ENCODE results near the gene CD84.
"Not testable (repeated sequence)": the region's sequence is repeated elsewhere in the genome, so short reads cannot be mapped to it uniquely, and the experiment has no call there.

CD84 gene

DNA sequence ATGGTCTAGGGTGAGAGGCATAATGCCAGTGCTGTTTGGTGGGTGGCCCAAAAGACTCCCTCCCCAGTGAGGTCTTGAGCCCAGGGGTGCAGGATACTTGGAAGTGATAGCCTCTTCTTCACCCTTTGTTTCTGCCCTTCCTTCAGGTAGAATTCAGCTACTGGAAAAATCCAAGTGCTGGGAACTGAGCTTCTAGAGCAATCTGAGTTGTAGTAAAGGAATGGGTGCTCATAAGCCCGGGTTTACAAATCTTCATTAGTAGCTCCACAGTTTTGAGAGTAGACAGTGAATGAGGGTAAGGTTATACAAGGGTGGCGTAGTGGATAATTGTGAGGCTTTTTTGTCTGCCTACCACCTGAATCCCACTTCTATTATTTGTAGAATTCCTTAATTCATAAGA, 29.2 kb upstream of the CD84 start:
- no peak for DNase-seq

DNA sequence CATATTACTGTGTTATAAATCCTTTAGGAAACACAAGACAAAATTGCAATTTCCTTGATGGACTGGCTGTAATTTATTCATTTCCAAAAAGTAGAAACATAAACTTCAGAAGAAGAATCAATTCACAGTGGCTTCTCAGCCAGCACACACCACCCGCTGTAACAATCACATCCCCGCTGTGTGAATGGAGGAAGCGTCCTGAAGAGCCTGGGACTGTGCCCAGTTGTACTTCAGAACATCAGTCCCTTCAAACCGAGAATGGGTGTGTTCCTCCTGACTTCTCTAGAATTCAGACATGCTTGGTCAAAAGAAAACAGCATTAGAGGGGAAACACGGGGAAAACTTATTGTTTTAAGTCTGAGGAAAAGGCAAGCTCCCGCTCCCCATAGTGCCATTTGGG, 28.8 kb upstream of the CD84 start:
- DNase-seq: no peak

DNA sequence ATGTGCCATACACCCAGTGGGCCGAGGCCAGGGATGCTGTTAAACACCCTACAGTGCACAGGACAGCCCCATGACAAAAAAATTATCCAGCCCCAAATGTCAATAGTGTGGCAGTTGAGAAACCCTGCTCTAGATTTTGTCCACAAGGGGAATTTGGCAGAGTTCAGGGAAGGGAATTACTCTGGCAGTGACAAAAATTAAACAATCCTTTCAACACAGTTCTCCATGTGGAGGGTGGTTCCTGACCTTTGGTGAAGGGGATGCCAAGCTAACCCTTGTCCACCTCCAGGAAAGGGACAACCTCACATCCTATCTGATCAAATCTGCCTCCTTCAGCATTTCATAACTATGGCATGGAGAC, 28.4 kb upstream of the CD84 start:
- DNase-seq: no peak

DNA sequence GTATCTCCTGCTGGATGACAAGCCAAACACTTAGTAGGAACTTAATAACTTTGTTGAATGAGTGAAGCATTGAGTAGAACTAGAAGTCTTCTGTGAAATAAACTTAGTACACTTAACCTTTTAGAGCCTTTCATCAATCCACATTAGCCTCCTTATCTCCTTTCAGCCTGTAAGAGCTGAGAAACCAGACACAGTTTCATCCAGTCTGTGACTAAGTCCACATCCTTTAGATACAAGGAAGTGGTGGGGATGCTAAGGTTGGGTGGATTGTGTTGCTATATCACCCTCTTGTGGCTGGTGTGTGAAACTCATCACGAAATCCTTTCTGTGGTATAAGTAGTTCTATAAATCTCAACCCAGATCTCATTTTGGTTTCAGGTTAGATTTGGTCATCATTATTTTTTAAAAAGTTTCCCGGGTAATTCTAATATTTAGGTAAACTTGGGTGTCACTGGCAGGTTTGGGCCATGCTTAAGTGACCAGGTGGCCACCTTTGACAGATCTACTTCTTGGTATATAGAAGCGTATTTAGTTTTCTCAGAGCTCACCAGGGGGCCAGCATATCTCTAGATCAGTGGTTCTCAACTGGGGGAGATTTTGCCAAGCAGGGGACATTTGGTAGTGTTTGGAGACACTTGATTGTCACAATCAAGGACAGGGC, 27.8 kb upstream of the CD84 start:
- DNase-seq: peak; percentile 87

DNA sequence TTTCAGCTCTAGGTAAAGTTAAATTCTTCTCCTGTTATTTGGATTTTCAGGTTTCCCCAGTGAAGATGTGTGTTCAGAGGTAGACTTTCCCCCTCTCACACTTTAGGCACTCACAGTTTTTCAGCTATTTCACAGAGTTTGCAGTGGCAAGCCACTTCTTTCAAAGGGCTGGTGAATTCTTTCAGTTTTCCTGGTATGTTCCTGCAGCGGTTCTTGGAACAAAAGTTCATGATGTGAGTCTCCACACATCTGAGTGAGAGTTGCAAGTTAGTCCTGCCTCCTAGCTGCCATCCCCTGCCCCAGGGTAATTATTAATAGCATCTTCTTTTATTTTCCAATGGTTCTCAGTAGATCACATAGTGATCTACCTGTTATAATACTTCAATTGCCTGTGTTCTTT, 27.3 kb upstream of the CD84 start:
- DNase-seq: no peak

DNA sequence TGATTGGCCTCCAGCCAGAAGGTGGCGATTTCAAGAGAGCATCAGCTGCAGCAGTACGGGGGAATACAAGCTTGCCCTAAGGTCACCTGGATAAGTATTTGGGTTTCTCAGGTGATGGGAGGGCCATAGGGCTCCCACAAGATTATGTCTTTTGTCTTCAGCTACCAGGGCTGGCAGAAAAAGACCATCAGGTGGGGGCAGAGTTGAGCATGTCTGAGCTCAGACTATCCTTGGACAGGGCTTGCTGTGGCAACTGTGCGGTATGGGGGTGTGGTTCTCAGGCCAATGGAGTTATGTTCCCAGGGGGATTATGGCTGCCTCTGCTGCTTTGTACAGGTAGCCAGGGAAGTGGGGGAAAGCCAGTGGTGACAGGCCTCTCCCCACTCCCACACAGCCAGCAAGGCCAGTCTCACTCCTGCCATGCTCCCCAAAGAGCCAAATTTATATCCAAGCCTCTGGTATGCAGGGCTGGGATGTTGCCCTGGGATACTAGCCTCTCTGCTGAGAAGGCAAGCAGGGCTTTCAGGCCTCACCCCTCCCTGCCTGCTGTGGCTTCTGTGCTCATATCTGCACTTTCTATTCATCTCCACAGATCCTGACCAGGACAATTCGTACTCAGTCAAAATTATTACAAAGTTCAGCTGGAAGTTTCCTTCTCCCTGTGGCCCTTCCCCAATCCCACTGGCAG, 26.6 kb upstream of the CD84 start:
- no peak for DNase-seq

DNA sequence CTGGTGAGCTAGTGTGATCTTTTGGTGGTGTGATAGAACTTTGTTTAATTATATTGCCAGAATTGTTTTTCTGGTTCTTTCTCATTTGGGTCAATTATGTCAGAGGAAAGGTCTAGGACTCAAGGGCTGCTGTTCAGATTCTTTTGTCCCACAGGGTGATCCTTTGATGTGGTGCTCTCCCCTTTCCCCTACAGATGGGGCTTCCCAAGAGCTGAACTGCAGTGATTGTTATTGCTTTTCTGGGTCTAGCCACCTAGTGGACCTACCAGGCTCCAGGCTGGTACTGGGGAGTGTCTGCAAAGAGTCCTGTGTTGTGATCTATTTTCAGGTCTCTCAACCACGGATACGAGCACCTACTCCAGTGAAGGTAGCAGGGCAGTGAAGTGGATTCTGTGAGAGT, 25.9 kb upstream of the CD84 start:
- no peak for DNase-seq

DNA sequence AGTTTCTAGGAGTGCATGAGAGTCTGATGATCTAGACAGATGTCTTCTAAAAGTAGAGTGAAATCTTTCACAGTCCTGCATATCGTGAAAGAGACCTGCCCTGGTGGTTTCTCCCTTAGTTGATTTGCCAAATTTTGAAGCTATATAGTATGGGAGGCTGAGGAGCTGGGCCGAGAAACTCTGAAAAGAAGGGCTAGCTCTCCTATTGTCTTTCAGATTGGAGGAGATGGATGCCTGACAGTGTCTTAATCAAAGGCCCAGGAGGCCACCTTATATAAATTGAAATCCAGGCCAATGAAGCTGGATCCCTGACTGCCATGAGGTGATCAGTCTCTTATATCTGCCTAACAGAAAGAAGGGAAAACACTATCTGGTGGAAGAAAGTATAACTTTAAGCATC, 18.4 kb upstream of the CD84 start:
- DNase-seq: no peak

DNA sequence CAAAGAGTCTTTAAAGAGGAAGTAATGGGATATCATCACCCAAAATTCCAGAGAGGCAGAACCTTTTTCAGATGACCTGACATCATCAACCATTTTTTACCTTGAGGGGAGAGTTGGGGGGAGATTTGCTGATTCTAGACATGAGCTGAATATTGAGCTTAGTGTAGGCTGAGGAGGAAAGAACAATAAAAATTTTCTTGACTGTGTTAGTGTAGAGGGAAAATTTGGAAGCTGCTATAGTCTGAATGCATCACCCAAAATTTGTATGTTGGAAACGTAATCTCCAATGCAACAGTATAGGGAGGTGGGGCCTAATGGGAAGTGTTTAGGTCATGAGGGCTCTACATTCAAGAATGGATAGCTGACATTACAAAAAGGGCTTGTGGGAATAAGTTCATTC, 17.8 kb upstream of the CD84 start:
- DNase-seq: no peak

DNA sequence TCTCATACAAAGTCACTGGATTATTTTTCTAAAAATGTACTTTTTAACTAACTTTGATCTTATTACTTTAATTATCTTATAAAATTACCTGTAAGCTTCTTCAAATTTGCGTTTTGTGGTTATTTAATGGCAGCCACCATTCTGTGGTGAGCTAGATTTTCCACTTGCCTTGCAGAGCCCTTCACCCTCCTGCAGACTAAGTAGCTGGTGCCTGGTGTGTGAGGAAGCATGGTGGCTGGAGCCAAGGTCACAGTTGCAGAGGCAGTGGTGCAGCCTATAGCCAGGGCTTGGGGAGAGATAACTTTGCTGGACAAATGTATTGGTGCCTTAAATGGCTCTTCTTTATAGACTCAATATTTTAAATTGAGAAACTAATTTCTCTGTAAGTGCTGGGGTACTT, 11.2 kb upstream of the CD84 start:
- no peak for DNase-seq

DNA sequence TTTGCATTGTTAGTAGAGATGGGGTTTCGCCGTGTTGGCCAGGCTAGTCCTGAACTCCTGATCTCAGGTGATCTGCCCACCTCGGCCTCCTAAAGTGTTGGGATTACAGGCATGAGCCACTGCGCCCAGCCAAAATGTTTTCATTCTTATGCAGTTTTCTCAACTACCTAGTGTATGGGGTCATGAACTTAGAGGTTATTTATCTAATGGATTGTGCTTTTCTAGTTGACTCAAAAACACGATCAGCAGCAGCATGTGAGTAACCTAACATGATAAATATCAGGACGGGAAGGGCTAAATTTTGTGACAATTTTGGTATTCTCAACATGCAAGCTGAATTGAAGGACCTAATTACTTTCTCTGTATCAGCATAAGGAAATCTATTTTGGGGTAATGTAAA, 9.2 kb upstream of the CD84 start:
- no peak for DNase-seq

DNA sequence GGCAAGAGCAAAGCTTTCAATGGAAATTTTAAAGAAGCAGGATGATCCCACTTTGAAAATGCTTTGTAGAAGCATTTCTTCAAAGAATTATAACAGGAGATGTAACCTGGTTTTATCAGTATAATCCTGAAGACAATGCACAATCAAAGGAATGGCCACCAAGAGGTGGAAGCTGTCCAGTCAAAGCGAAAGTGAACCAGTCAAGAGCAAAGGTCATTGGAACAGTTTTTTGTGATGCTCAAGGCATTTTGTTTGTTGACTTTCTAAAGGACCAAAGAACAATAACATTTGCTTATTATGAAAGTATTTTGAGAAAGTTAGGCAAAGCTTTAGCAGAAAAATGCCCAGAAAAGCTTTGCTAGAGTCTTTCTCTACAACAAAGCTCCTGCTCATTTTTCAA, 5.5 kb upstream of the CD84 start:
- DNase-seq: no peak

DNA sequence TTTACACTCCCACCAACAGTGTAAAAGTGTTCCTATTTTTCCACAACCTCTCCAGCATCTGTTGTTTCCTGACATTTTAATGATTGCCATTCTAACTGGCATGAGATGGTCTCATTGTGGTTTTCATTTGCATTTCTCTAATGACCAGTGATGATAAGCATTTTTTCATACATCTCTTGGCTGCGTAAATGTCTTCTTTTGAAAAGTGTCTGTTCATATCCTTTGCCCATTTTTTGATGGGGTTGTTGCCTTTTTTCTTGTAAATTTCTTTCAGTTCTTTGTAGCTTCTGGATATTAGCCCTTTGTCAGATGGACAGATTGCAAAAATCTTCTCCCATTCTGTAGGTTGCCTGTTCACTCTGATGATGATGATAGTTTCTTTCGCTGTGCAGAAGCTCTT, 3.7 kb upstream of the CD84 start:
- not testable (repeated sequence) for DNase-seq

DNA sequence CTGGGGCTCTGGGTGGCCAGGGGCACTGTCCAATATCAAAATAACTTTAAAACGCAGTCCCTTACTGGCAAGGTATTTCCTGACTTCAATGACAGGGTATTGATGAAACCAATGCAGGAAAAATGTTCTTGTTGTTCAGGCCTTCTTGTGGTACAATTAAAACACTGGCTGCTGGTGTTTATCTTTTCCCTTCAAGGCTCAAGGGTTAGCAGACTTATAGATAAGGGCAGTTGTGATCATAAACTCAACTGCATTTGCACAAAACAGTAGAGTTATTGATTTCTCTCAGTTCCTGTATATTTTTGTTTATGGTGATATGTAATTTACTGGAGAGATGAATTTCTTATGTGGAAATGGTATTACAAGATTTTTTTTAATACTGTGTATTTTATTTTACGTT, 2.7 kb upstream of the CD84 start:
- DNase-seq: no peak

DNA sequence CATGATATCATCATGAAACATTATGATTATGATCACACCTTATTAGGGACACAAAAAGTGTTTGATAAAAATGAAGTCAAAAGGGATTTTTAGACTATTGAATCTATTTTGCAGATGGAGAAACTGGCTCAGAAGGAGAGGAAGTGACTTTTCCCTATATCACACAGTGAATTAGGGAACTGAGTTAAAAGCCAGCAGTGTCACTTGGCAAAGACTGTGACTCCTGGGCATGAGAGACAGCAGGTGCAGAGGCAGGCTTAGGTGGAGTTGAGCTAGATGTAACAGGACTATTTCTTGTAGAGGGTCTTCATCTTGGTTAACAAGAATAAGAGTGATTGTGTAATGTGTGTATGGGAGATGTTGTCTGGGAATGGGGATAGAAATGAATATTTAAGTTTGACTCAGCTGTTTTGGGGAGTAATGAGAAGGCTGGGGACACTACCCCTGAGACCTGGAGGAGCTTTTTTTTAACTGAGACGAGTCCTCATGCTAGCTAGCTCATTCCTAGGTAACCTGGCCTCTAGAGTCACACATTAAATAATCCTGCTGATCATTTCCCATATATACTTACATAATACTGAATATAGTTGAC, 1.0 kb upstream of the CD84 start:
- no peak for DNase-seq

DNA sequence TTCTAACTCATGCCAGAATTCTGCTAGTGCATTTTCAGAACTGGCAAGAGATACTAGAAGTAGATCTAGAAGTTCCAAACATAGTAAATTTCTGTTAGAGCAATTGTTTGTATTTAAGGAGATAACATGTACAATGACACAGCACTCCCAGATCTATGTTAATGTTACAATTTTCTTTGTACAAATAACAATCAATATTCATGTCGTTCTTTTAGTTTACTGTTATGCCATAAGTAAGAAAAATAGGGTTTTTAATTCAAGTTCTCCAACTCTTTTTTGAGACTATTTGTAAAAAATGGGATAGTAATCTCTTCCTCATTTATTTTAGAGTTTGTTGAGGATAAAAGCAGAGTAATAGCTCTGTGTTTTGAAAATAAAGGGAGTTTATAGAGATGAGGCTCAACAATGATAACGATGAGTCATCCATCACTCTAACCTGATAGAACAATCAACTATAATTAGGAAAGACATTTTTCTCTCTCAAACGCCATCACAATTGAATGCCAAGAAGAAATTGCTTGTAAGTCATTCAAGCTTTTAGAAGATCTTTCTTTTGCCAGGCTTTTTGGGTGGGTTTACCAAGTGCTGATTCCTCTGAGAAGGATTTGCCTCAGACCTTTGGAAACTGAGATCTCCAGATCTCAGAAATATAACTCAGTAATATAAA, 638 bp downstream of the CD84 start:
- DNase-seq: no peak

DNA sequence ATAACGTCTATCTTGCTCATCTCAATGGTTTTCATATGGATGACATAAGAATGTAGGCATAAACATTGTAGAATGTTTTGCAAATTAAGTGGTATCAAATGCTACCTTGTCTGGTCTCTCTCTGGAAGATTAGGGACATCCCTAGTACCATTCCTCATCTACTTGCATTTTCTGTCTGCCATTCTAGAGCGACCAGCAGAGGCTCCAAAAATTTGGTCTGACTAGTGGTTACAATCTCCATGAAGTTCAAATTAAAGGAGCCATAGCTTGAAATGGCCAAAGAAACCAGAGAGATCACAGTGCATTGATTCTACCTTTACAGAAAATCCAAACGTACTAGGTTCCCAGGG, 1.1 kb downstream of the CD84 start:
- DNase-seq: peak; percentile 40

DNA sequence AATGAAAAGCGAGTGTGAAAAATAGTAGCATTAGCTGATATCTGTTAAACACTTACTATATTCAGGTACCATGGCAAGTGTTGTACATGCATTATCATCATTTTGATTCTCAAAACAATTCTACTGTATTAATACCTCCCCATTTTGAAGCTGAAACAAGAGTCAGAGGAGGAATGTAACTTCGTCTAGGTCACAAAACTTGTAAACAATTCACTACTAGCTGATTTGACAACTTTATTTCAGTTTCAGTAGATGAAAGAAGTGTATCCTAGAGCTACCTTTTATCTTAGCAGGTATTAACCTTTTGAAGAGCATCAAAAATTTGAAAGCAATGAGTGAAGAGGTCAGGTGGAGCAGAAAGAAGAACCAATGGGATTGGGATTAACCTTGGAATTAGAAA, 1.6 kb downstream of the CD84 start:
- no peak for DNase-seq

DNA sequence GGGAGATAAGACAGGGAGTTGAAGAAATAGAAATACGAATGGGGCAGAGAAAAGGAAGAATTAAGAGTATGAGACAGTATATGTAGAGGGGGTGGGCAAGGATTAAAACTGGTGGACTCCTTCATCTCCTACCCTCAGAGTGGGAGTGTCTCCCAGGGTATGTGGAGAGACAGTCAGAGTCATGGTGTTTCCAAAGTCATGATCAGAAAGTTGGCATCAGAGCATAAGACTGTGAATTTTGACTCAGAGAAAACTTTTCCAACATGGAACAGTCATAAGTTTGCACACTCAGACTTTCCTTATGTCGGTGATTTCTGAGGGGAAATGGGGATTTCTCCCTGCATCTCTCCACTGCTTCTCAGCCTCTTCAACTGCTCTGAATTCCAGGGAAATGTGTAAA, 2.4 kb downstream of the CD84 start:
- DNase-seq: no peak

DNA sequence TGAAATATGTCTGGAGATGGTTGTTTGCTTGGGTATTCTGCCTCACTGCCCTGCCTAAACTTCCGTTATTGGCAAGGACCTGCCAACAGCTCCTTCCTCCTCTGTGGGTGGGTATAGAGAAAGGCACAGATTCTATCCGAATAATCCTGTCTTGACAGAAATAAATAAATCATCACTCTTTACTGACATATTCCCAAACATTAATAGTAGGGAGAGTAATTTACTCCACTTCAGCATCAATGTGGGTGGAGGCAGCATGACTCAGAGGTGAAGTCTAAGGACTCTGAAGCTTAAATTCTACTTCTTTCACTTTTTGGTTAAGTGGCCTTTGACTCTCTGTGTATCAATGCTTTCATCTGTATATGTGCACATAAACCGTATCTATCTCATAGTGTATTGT, 2.9 kb downstream of the CD84 start:
- DNase-seq: peak; percentile 44

DNA sequence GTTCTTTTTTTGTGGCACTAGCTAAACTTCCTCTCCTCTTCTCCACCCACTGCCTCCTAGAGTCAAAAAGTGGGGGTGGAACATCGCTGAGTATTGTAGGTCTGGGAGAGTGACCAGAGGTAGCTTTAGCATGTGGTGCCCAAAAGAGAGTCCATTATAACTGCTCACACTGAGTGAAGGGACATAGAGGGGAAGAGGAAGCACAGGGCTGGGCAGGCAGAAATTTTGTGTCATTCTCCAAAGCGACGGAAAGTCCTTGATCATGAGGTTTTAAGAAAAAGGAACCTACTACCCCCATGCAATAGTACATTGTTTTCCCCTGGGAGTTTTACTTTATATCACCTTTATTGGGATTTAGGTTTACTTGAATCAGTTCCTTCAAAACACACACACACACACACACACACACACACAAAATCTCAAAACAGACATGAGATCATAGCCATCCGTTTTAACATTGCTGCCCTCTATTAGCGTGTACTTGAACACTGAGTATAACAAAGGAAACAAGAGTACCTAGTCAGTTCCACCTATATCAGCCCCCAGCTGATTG, 4.1 kb downstream of the CD84 start:
- peak; percentile 48 for DNase-seq

DNA sequence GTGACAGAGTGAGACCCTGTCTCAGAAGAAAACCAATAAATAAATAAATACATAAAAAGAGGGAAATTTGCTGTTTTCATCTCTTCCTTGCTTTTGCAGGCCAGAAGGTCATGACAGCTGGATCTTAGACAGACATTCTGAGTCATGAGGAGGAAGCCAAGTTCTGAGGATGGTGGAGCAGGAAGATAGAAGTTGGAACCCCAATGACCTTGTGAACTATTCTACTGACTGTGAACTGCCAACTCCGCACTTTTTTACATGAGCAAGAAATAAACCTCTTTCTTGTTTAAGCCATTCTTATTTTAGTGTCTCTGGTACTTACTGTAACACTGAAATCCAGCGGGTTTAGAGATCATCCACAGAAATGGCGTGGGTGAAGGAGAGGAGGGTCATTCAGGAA, 8.5 kb downstream of the CD84 start:
- DNase-seq: no peak

DNA sequence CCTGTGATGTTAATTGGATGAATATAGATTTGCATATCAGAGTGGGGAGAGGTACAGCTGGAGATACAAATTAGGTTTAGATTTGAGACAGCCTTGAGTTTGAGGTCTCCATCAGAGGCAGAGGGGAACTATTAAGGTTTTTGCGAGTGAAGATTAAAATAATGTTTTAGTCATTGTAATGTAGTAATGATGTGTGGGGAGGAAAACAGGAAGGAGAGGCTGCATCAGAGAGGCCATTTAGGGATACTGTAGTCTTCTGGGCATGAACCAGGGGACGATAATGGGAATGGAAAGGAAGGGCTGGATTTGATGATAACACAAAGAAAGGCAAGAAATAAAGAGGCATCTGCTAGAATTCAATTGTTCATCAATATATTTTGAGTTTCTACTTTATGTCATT, 9.5 kb downstream of the CD84 start:
- DNase-seq: no peak
